Natural killer cell treated with Interleukin-12 subunit alpha and Interleukin-12 subunit beta and Interleukin-15 and Interleukin-18, amount 100 ng/mL, for 72 hours (primary cell): ENCODE measurements around the gene PDK2. TPM values are rescaled to one million over a fixed set of nuclear protein-coding genes. Genes with fewer than 3 reads are reported as not detected.
"Not testable (repeated sequence)": the region's sequence is repeated elsewhere in the genome, so short reads cannot be mapped to it uniquely, and the experiment has no call there.

ENCODE experiments used
- ATAC-seq, 2 donors: fragments of 150-1000 bp; cut with Tn5 transposase in 1 of 2; sonication (Bioruptor Pico), chemical (Tn5 transposase) in 1 of 2; 2 replicates each; pipeline ENCODE4 v1.10.0; 2021
- DNase-seq: peaks from one replicate; pipeline ENCODE4 v3.0.0; 2022; ENCODE audit warnings: low spot score
- H3K27ac Mint-ChIP-seq, 2 donors: 1 replicate in 1 of 2; 2 replicates in 1 of 2; pipeline ENCODE4 v1.8.0; 2022; ENCODE audit warnings: mixed read lengths in 2 of 2, mild to moderate bottlenecking in 1 of 2, moderate library complexity in 1 of 2
- H3K27me3 Mint-ChIP-seq, 2 donors: 1 replicate in 1 of 2; 2 replicates in 1 of 2; pipeline ENCODE4 v1.8.0; 2022; ENCODE audit warnings: mixed read lengths in 2 of 2
- H3K36me3 Mint-ChIP-seq: one replicate; pipeline ENCODE4 v1.8.0; 2022; ENCODE audit warnings: mixed read lengths
- H3K4me1 Mint-ChIP-seq, 2 donors: 1 replicate in 1 of 2; 2 replicates in 1 of 2; pipeline ENCODE4 v1.8.0; 2022; ENCODE audit warnings: low read depth in 2 of 2, mixed read lengths in 2 of 2, mild to moderate bottlenecking in 1 of 2
- H3K4me3 Mint-ChIP-seq: one replicate; pipeline ENCODE4 v1.8.0; 2022; ENCODE audit warnings: mixed read lengths
- H3K9me3 Mint-ChIP-seq: 2 replicates; pipeline ENCODE4 v1.8.0; 2022; ENCODE audit warnings: mixed read lengths
- total RNA-seq, 2 donors: library from RNA; stranded (reverse); gene quantifications; one replicate each; pipeline ENCODE4 v1.2.3, GENCODE V29; 2022

The PDK2 gene
- total RNA-seq, 2 donors from 2014 or later, result 11.8 to 13.7 TPM

- peak overlapping the region in 1 of 2 donors; percentile 59 for H3K27ac Mint-ChIP-seq
- H3K4me1 Mint-ChIP-seq, result peaks cover 44 to 46% of the 10 kb centered on the region in 2 donors
- H3K4me3 Mint-ChIP-seq, result no peak overlapping the region
- no peaks in the 10 kb centered on the region for H3K36me3 Mint-ChIP-seq
- DNase-seq, result no peak
- H3K9me3 Mint-ChIP-seq, result no peaks in the 10 kb centered on the region
- no peak for ATAC-seq
- H3K27me3 Mint-ChIP-seq, result peaks cover 7 to 12% of the 10 kb centered on the region in 2 donors
These were observed 42.1 kb upstream of the PDK2 start for GRCh38 chr17:50052822-50053653.

- no peak overlapping the region for H3K27ac Mint-ChIP-seq
- H3K9me3 Mint-ChIP-seq, result no peaks in the 10 kb centered on the region
- H3K36me3 Mint-ChIP-seq, result no peaks in the 10 kb centered on the region
- H3K27me3 Mint-ChIP-seq, result peaks cover 7 to 14% of the 10 kb centered on the region in 2 donors
- no peak overlapping the region for H3K4me3 Mint-ChIP-seq
- ATAC-seq (no peak), DNase-seq (no peak)
- H3K4me1 Mint-ChIP-seq, result peaks cover 43 to 45% of the 10 kb centered on the region in 2 donors
These were observed 41.5 kb upstream of the PDK2 start for GRCh38 chr17:50053654-50053960.

GRCh38 chr17:50055055-50055425, 40.1 kb upstream of the PDK2 start:
- peaks cover 11 to 14% of the 10 kb centered on the region in 2 donors for H3K27me3 Mint-ChIP-seq
- DNase-seq (no peak), ATAC-seq (no peak)
- peaks cover 32 to 39% of the 10 kb centered on the region in 2 donors for H3K4me1 Mint-ChIP-seq
- H3K4me3 Mint-ChIP-seq, result peak overlapping the region; percentile 88
- H3K36me3 Mint-ChIP-seq, result no peaks in the 10 kb centered on the region
- peak overlapping the region; percentile 30 to 57 for H3K27ac Mint-ChIP-seq
- no peaks in the 10 kb centered on the region for H3K9me3 Mint-ChIP-seq

GRCh38 chr17:50055426-50056216, 39.5 kb upstream of the PDK2 start, which contains the start of gene ITGA3:
TSS of gene ITGA3 (plus strand) at chr17:50056110. CDS start at chr17:50056440, 330 bp downstream.
- Mint-ChIP-seq H3K4me1 (peaks cover 30 to 37% of the 10 kb centered on the region in 2 donors), H3K9me3 (no peaks in the 10 kb centered on the region), H3K36me3 (no peaks in the 10 kb centered on the region), H3K27ac (peak within 1 kb of the TSS; percentile 30 to 57), H3K27me3 (peaks cover 11 to 14% of the 10 kb centered on the region in 2 donors), H3K4me3 (peak within 1 kb of the TSS; percentile 88)
- ATAC-seq (peak; percentile 59 to 78), DNase-seq (peak; percentile 69)

GRCh38 chr17:50056217-50056960, 38.8 kb upstream of the PDK2 start:
- H3K9me3 Mint-ChIP-seq, result no peaks in the 10 kb centered on the region
- H3K4me1 Mint-ChIP-seq, result peaks cover 22 to 30% of the 10 kb centered on the region in 2 donors
- peak overlapping the region; percentile 88 for H3K4me3 Mint-ChIP-seq
- no peak overlapping the region for H3K27ac Mint-ChIP-seq
- DNase-seq (no peak), ATAC-seq (peak; percentile 61 to 67)
- H3K36me3 Mint-ChIP-seq, result no peaks in the 10 kb centered on the region
- peaks cover 11 to 14% of the 10 kb centered on the region in 2 donors for H3K27me3 Mint-ChIP-seq

GRCh38 chr17:50056961-50057330, 38.2 kb upstream of the PDK2 start:
- H3K36me3 Mint-ChIP-seq, result no peaks in the 10 kb centered on the region
- peak overlapping the region; percentile 88 for H3K4me3 Mint-ChIP-seq
- H3K9me3 Mint-ChIP-seq, result no peaks in the 10 kb centered on the region
- H3K27ac Mint-ChIP-seq, result no peak overlapping the region
- DNase-seq (no peak), ATAC-seq (no peak)
- H3K27me3 Mint-ChIP-seq, result peaks cover 11 to 14% of the 10 kb centered on the region in 2 donors
- H3K4me1 Mint-ChIP-seq, result peaks cover 16 to 24% of the 10 kb centered on the region in 2 donors

- Mint-ChIP-seq H3K36me3 (no peaks in the 10 kb centered on the region), H3K27ac (peak overlapping the region in 1 of 2 donors; percentile 20), H3K9me3 (no peaks in the 10 kb centered on the region), H3K4me3 (peak overlapping the region; percentile 88), H3K27me3 (peaks cover 11 to 14% of the 10 kb centered on the region in 2 donors), H3K4me1 (peaks cover 11 to 20% of the 10 kb centered on the region in 2 donors)
- no peak for DNase-seq
- no peak for ATAC-seq
These were observed 37.6 kb upstream of the PDK2 start for GRCh38 chr17:50057521-50057991.

GRCh38 chr17:50058296-50058953, 36.7 kb upstream of the PDK2 start:
- no peaks in the 10 kb centered on the region for H3K36me3 Mint-ChIP-seq
- no peaks in the 10 kb centered on the region for H3K9me3 Mint-ChIP-seq
- H3K4me1 Mint-ChIP-seq, result peaks cover 11 to 16% of the 10 kb centered on the region in 2 donors
- H3K27ac Mint-ChIP-seq, result no peak overlapping the region
- ATAC-seq (no peak), DNase-seq (no peak)
- H3K27me3 Mint-ChIP-seq, result peaks cover 11 to 14% of the 10 kb centered on the region in 2 donors
- H3K4me3 Mint-ChIP-seq, result no peak overlapping the region

GRCh38 chr17:50059256-50059655, 35.9 kb upstream of the PDK2 start:
- H3K4me3 Mint-ChIP-seq, result no peak overlapping the region
- H3K36me3 Mint-ChIP-seq, result no peaks in the 10 kb centered on the region
- peaks cover 11 to 14% of the 10 kb centered on the region in 2 donors for H3K27me3 Mint-ChIP-seq
- ATAC-seq, result no peak
- DNase-seq, result no peak
- no peaks in the 10 kb centered on the region for H3K9me3 Mint-ChIP-seq
- H3K27ac Mint-ChIP-seq, result no peak overlapping the region
- H3K4me1 Mint-ChIP-seq, result peaks cover 11 to 16% of the 10 kb centered on the region in 2 donors

- ATAC-seq (no peak), DNase-seq (no peak)
- Mint-ChIP-seq H3K4me3 (no peak overlapping the region), H3K36me3 (no peaks in the 10 kb centered on the region), H3K9me3 (no peaks in the 10 kb centered on the region), H3K4me1 (peaks cover 12 to 16% of the 10 kb centered on the region in 2 donors), H3K27me3 (peaks cover 11 to 14% of the 10 kb centered on the region in 2 donors), H3K27ac (no peak overlapping the region)
These were observed 35.3 kb upstream of the PDK2 start for GRCh38 chr17:50059759-50060273.

- Mint-ChIP-seq H3K36me3 (no peaks in the 10 kb centered on the region), H3K9me3 (no peaks in the 10 kb centered on the region), H3K4me3 (no peak overlapping the region), H3K27me3 (peaks cover 8 to 10% of the 10 kb centered on the region in 2 donors), H3K27ac (no peak overlapping the region), H3K4me1 (peaks cover 12 to 14% of the 10 kb centered on the region in 2 donors)
- ATAC-seq, result no peak
- no peak for DNase-seq
These were observed 34.0 kb upstream of the PDK2 start for GRCh38 chr17:50060951-50061712.

- not testable (repeated sequence) for H3K27ac Mint-ChIP-seq, ATAC-seq
These were observed 33.5 kb upstream of the PDK2 start for GRCh38 chr17:50061713-50062045.

More at GRCh38 chr17:50061713-50062045, 33.5 kb upstream of the PDK2 start:
- not testable (repeated sequence) for H3K9me3 Mint-ChIP-seq, H3K4me3 Mint-ChIP-seq, H3K36me3 Mint-ChIP-seq, DNase-seq
- peaks cover 8 to 10% of the 10 kb centered on the region in 2 donors for H3K27me3 Mint-ChIP-seq
- H3K4me1 Mint-ChIP-seq, result peaks cover 11 to 12% of the 10 kb centered on the region in 2 donors
